CD4-positive, alpha-beta T cell treated with Interleukin-15 for 4 hours (primary cell): ENCODE data around the gene ARRDC3.
"Not testable (repeated sequence)": the region's sequence is repeated elsewhere in the genome, so short reads cannot be mapped to it uniquely, and the experiment has no call there.

Experiments used
- DNase-seq: peaks from one replicate; pipeline ENCODE4 v3.0.0-alpha.2; 2020; ENCODE audit warnings: low spot score

The ARRDC3 gene

GRCh38 chr5:91359962-91360609 lies 23.0 kb downstream of the ARRDC3 start:
- no peak for DNase-seq

DNA sequence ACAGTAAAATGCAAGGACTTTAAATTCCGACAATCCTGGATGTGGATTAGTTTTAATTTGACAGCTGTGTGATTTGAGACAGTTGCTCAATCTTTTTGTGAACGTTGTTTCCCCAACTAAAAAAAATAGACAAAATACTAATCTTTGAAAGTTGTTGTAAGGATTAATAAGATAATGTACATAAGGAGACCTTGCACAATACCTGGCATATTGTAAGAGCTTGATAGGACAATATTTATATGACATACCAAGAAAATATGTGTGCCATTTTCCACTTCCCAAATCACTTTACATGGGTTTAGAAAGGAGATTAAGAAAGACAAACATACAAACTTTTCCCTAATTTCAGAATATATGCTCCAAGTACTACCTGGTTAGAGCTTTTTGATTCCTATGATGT lies 25.3 kb downstream of the ARRDC3 start:
- DNase-seq, result no peak

GRCh38 chr5:91357012-91357634 lies 26.0 kb downstream of the ARRDC3 start:
- no peak for DNase-seq

- DNase-seq, result not testable (repeated sequence)
These were observed 28.2 kb downstream of the ARRDC3 start for GRCh38 chr5:91354867-91355266.

GRCh38 chr5:91352831-91353695 lies 30.1 kb downstream of the ARRDC3 start:
- DNase-seq, result no peak

DNA sequence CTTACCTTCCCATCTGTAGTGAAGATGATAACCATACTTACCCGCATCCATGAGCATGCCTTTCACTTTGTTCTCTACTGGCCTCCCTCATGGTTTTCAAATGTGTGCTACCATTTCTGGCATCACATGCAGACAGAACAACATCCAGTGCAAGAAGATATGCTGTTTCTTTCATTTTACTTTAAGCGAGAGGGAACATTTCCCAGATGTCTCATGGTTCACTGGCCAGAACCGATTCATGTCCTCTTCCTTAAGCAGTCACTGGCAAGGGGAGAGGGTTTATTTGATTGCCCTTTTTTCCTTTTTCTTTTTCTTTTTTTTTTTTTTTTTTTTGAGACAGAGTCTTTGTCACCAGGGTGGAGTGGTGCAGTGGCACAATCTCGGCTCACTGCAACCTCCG lies 37.7 kb downstream of the ARRDC3 start:
- no peak for DNase-seq

DNA sequence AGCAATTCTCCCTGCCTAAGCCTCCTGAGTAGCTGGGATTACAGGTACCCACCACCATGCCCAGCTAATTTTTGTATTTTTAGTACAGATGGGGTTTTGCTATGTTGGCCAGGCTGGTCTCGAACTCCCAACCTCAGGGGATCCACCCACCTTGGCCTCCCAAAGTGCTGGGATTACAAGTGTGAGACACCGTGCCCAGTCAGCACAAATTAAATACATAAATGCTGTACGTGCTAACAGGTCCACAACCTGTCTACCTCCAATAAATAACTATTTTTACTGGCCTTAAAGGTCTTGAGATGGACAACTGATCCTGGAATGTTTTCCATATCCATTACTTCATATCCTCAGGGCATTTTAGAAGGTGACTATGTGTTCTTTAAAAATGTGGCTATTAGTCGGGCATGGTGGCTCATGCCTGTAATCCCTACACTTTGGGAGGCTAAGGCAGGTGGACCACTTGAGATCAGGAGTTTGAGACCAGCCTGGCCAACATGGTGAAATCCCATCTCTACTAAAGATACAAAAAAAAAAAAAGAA lies 38.4 kb downstream of the ARRDC3 start:
- not testable (repeated sequence) for DNase-seq

DNA sequence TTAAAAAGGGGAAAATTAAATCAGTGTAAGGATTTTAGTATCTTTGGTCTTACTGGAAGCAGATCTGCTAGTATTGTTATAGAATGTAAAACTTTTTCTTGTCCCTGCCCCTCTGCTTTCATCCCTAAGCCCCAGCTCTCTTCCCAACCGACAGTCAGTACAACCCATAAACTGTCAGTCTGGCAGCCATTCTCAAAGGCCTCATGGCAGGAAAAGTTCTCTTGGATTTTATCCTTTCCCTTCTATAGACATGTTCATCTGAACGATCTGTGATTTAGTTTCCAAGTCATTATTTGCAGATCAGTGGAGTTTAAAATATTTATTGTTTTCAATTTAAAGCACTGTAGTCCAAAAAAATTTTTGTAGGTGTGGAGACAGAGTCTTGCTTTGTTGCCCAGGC lies 39.2 kb downstream of the ARRDC3 start:
- DNase-seq, result no peak

- not testable (repeated sequence) for DNase-seq
These were observed 40.2 kb downstream of the ARRDC3 start for GRCh38 chr5:91342931-91343330.

DNA sequence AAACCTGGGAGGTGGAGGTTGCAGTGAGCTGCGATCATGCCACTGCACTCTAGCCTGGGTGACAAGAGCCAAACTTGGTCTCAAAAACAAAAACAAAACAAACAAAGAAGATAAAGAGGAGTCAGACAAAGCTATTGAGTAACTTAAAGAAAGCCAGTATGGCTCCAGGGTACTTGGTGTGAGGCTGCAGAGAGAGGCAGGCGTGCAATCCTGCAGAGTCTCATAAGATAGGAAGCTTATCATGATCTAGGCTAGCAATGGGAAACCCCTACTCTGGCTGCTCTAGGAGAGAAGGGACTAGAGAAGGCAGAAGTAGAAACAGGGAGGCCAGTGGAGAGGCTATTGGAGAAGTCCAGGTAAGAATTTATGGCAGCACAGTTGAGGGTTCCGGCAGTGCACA lies 42.0 kb downstream of the ARRDC3 start:
- DNase-seq, result no peak

GRCh38 chr5:91340532-91340931 lies 42.6 kb downstream of the ARRDC3 start:
- no peak for DNase-seq

- no peak for DNase-seq
These were observed 43.9 kb downstream of the ARRDC3 start for GRCh38 chr5:91339063-91339705.

- peak; percentile 39 for DNase-seq
These were observed 50.7 kb downstream of the ARRDC3 start for GRCh38 chr5:91332267-91333045.

DNA sequence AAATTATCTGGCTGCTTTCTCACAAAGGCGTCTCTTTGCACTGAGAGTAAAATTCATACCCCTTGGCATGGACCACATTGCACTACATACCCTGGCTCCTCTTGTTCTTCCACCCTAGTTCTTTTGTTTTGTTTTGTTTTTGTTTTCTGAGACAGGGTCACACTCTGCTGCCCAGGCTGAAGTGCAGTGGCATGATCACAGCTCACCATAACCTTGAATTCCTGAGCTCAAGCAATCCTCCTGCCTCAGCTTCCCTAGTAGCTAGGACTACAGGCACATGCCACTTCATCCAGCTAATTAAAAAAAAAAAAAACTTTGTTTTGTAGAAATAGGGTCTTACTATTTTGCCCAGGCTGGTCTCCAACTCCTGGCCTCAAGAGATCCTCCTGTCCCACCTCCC lies 51.4 kb downstream of the ARRDC3 start:
- DNase-seq, result no peak

GRCh38 chr5:91329283-91329682 lies 53.8 kb downstream of the ARRDC3 start:
- peak; percentile 3 for DNase-seq

- no peak for DNase-seq
These were observed 54.4 kb downstream of the ARRDC3 start for GRCh38 chr5:91328743-91329142.

DNA sequence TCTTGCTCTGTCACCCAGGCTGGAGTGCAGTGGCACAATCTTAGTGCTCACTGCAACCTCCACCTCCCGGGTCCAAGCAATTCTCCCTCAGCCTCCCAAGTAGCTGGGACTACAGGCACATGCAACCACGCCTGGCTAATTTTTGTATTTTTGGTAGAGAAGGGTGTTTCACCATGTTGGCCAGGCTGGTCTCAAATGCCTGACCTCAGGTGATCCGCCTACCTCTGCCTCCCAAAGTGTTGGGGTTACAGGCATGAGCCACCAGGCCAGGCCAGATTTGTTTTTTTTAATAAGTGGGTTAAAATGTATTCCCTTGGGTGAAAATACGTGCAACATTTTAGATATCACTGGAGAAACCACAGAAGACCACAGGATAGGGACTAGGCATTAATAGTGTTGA lies 60.1 kb downstream of the ARRDC3 start:
- not testable (repeated sequence) for DNase-seq

DNA sequence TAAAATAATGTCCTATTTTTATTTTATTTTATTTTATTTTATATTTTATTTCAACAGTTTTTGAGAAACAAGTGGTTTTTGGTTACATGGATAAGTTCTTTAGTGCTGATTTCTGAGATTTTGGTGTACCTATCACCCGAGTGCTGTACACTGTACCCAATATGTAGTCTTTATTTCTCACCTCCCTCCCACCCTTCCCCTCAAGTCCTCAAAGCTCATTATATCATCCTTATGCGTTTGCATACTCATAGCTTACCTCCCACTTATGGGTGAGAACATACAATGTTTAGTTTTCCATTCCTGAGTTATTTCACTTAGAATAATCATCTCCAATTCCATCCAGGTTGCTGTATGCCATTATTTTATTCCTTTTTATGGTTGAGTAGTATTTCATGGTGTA lies 63.5 kb downstream of the ARRDC3 start:
- no peak for DNase-seq

- DNase-seq, result peak; percentile 18
These were observed 64.4 kb downstream of the ARRDC3 start for GRCh38 chr5:91318724-91319123.
